ENCODE data around the gene FYB2.
A peak's percentile ranks its signal among the peaks of the same experiment; 100 is the strongest.

FYB2 gene, protein sequence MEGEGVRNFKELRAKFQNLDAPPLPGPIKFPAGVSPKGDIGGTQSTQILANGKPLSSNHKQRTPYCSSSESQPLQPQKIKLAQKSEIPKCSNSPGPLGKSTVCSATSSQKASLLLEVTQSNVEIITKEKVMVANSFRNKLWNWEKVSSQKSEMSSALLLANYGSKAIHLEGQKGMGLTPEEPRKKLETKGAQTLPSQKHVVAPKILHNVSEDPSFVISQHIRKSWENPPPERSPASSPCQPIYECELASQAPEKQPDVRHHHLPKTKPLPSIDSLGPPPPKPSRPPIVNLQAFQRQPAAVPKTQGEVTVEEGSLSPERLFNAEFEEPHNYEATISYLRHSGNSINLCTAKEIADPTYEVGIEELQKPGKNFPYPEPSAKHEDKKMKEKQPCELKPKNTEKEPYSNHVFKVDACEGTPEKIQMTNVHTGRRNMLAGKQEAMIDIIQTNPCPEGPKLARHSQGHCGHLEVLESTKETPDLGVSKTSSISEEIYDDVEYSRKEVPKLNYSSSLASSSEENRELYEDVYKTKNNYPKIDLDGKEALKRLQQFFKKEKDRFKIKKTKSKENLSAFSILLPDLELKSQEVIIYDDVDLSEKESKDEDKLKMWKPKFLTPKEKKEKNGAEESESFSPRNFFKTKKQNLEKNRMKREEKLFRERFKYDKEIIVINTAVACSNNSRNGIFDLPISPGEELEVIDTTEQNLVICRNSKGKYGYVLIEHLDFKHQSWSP

DNA sequence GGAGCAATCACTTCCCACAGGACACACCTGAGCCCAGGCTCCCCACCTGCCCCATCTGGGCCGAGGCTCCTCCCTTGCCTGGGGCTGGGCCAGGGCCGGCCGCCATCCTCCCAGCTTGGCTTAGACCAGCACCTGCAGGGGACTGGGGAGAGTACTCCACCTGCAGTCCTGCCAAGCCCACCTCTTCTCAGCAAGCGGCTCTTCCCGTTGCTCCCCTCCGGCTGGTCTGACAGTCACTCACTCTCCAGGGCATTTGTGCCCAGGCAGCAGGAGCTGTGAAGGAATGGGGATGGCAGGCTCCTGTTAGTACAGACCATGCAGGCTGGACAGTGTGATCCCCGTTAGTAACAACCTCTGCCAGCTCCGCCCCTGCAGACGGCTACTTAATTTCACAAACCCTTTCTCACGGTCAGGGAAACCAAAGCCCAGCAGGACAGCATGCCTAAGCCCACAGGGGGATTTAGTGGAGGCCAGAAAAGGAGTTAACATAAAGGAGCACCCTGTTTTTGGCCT is at the start of gene FYB2:
TSS of gene FYB2 (minus strand) at position 18 of the 513 bp plus-strand sequence. CDS start 114 bp downstream, outside the sequence.
- in situ Hi-C loops (cut with HindIII; ENCODE audit: low pct_unique_long_range_greater_than_20kb, low sequenced_read_pairs), result no loop called here

DNA sequence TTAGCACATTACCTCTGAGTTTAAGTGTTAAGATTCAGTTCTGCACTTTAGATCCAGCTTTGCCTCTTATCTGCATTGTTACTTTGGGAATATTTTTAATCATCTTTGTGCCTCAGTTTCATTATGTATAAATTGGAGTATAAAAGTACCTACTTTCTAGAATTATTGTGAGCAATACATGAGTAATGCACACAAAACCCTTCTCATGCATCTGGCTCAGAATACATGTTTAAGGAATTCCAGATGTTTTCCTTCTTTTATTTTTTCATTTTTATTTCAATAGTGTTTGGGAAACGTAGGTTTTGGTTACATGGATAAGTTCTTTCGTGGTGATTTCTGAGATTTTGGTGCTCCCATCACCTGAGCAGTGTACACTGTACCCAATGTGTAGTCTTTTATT is 49.6 kb upstream of the FYB2 start:
- in situ Hi-C loops (cut with HindIII; ENCODE audit: low pct_unique_long_range_greater_than_20kb, low sequenced_read_pairs), result no loop called here
- no peak for TF ChIP-seq JUND (IDR thresholded peaks at IDR 0.05; ENCODE audit: low read depth)
- no peak for DNase-seq (ENCODE audit: low read depth in 1 of 2, low spot score in 1 of 2)

More for the DNA sequence above, at the start of gene FYB2:
- DNase-seq (ENCODE audit: low read depth in 1 of 2, low spot score in 1 of 2), result peak in 1 of 2 experiments; percentile 56
- TF ChIP-seq JUND (IDR thresholded peaks at IDR 0.05; ENCODE audit: low read depth), result no peak

DNA sequence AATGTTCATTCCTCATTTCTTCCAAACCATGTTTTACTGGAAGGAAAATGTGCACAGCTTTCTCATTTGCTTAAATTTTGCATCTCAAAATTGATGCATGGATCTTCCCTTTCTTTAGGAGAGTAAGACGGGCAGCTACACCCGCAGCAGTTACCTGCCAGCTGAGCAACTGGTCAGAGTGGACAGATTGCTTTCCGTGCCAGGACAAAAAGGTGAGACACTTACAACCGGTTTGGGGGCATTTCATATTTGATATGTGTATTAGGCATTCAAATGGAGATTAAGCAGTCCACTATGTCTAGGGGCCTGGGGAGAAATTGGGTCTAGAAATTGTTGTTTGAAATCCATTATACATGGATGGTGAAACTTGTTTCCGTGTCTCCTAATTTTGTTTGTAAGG is 48.3 kb upstream of the FYB2 start:
- in situ Hi-C loops (cut with HindIII; ENCODE audit: low pct_unique_long_range_greater_than_20kb, low sequenced_read_pairs), result no loop called here
- no peak for TF ChIP-seq JUND (IDR thresholded peaks at IDR 0.05; ENCODE audit: low read depth)
- peak in 1 of 2 experiments; percentile 32 for DNase-seq (ENCODE audit: low read depth in 1 of 2, low spot score in 1 of 2)

GRCh38 chr1:56866656-56867055 is 47.5 kb upstream of the FYB2 start:
- in situ Hi-C loops (cut with HindIII; ENCODE audit: low pct_unique_long_range_greater_than_20kb, low sequenced_read_pairs), result no loop called here
- TF ChIP-seq JUND (IDR thresholded peaks at IDR 0.05; ENCODE audit: low read depth), result no peak
- no peak for DNase-seq (ENCODE audit: low read depth in 1 of 2, low spot score in 1 of 2)

GRCh38 chr1:56864430-56864829 is 45.2 kb upstream of the FYB2 start:
- in situ Hi-C loops (cut with HindIII; ENCODE audit: low pct_unique_long_range_greater_than_20kb, low sequenced_read_pairs), result no loop called here
- no peak for TF ChIP-seq JUND (IDR thresholded peaks at IDR 0.05; ENCODE audit: low read depth)
- no peak for DNase-seq (ENCODE audit: low read depth in 1 of 2, low spot score in 1 of 2)

DNA sequence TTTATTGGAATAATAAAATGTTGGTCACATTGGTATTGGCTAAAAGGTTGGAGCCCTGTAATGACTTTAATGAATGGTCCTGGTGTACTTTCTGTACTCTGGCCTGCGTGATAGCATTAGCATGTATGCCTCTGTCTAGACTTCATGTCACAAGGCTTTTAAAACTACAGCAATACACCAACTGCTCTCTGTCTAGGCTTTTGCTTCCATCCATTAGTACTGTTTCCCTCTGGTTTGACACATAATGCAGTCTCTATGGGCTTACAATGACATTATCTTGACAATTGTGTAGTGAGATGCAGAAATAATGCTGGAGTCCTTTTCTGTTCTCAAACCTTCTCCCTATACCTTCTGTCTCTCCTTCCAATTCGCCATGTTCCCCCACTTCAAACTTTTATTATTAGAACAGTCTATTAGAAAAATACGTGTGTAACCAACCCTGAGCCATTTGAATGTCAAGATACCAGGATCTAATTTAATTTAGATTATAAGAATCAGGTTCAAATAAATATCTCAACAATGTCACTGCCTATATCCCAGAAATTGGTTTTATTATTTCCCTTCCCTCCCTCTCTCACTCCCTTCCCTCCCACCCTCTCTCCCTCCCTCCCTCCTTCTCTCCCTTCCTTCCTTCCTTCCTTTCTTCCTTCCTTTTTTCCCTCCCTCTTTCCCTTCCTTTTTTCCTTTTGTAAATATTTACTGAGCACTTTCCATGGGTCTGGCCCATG is 44.2 kb upstream of the FYB2 start:
- in situ Hi-C loops (cut with HindIII; ENCODE audit: low pct_unique_long_range_greater_than_20kb, low sequenced_read_pairs), result no loop called here
- no peak for TF ChIP-seq JUND (IDR thresholded peaks at IDR 0.05; ENCODE audit: low read depth)
- no peak for DNase-seq (ENCODE audit: low read depth in 1 of 2, low spot score in 1 of 2)

GRCh38 chr1:56859287-56859686 is 40.1 kb upstream of the FYB2 start:
- no peak for DNase-seq (ENCODE audit: low read depth in 1 of 2, low spot score in 1 of 2)
- no peak for TF ChIP-seq JUND (IDR thresholded peaks at IDR 0.05; ENCODE audit: low read depth)
- in situ Hi-C loops (cut with HindIII; ENCODE audit: low pct_unique_long_range_greater_than_20kb, low sequenced_read_pairs), result no loop called here

DNA sequence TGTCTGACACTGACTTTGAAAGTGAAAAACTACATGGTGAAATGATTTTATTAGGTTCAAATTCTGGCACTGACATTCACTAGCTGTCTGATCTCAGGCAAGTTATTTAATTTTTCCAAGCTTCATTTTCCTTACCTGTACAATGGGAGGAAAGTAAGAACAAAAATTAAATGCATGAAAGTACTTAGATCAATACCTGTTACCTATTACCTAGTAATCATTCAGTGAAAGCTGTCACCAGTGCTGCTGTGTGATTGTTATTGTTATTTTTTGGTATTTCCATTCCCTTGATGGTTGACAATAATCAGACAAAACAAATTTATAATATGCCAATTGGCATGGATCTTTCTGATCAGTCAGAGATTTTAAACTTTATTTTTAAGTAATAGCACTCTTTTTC is 37.0 kb upstream of the FYB2 start:
- DNase-seq (ENCODE audit: low read depth in 1 of 2, low spot score in 1 of 2), result no peak
- in situ Hi-C loops (cut with HindIII; ENCODE audit: low pct_unique_long_range_greater_than_20kb, low sequenced_read_pairs), result no loop called here
- TF ChIP-seq JUND (IDR thresholded peaks at IDR 0.05; ENCODE audit: low read depth), result no peak

DNA sequence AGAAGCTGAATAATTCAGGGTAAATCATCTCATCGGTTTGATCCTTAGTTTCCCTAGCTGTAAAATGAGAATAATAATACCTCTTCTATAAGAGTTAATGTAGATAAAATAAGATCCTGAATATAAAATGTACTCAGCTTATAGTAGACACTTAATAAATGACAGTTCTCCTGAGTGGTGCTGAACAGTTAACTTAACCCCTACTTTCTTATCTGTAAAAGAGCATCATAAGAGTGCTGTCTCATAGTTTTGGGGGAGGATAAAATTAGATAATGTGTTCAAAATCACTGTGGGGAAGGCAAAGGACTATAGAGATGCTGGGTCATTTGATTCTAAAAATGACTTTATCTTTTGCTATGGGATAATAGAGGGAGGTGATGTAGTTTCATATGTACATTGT is 36.0 kb upstream of the FYB2 start:
- TF ChIP-seq JUND (IDR thresholded peaks at IDR 0.05; ENCODE audit: low read depth), result no peak
- in situ Hi-C loops (cut with HindIII; ENCODE audit: low pct_unique_long_range_greater_than_20kb, low sequenced_read_pairs), result no loop called here
- no peak for DNase-seq (ENCODE audit: low read depth in 1 of 2, low spot score in 1 of 2)

DNA sequence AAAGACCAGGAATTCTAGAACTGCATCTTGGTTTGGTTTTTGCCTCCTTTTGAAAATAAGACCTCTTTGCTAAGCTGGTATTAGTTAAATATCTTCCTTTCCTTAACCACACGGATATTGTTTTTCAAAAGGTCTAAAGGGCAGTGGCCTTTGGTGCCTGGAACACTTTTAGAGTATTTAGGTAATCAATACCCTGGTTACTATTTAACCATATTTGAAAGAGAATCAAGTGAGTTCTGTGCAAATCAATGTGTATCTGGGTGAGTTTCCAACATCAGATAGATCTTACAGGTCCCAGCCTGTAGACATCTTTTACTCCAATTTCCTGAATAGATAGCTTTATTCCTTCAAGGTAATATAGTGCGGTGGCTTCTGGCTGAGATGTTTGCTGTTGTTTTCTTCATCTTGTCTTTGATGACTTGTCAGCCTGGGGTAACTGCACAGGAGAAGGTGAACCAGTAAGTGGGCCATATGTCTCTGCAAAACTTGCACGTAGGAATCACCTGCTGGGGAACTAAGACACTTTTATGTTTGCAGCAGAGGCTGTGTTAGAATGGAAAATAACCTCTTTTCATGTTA is 35.4 kb upstream of the FYB2 start, which contains the start of gene C8A:
TSS of gene C8A (plus strand) at position 277 of the 579 bp plus-strand sequence. CDS start at position 382, 105 bp downstream.
- in situ Hi-C loops (cut with HindIII; ENCODE audit: low pct_unique_long_range_greater_than_20kb, low sequenced_read_pairs), result no loop called here
- TF ChIP-seq JUND (IDR thresholded peaks at IDR 0.05; ENCODE audit: low read depth), result no peak
- DNase-seq (ENCODE audit: low read depth in 1 of 2, low spot score in 1 of 2), result no peak

- no peak for TF ChIP-seq JUND (IDR thresholded peaks at IDR 0.05; ENCODE audit: low read depth)
- no peak for DNase-seq (ENCODE audit: low read depth in 1 of 2, low spot score in 1 of 2)
- in situ Hi-C loops (cut with HindIII; ENCODE audit: low pct_unique_long_range_greater_than_20kb, low sequenced_read_pairs), result no loop called here
These were observed 33.3 kb upstream of the FYB2 start for GRCh38 chr1:56852476-56852875.

DNA sequence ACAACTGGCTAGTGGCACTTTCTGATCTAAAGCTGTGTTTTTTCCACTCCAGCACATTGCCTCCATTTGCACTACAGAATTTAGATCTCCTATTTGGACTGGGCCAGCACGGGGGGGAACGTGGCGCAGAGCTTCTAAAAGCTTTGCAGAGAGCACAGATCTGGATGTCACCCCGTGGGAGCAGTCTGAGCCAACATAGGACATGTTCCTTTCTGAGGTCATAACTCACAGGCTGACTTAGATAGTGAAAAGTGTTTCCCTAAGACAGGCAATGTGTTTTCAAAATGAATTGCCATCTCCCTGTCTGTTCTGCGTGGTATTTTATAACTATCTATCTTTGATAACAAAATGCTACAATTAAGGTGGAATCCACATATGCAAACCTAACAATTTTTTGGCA is 31.7 kb upstream of the FYB2 start:
- in situ Hi-C loops (cut with HindIII; ENCODE audit: low pct_unique_long_range_greater_than_20kb, low sequenced_read_pairs), result no loop called here

More for the DNA sequence above, 31.7 kb upstream of the FYB2 start:
- no peak for DNase-seq (ENCODE audit: low read depth in 1 of 2, low spot score in 1 of 2)
- no peak for TF ChIP-seq JUND (IDR thresholded peaks at IDR 0.05; ENCODE audit: low read depth)

All from T47D (cell line).